ENCODE results near the gene AP5S1.

DNA sequence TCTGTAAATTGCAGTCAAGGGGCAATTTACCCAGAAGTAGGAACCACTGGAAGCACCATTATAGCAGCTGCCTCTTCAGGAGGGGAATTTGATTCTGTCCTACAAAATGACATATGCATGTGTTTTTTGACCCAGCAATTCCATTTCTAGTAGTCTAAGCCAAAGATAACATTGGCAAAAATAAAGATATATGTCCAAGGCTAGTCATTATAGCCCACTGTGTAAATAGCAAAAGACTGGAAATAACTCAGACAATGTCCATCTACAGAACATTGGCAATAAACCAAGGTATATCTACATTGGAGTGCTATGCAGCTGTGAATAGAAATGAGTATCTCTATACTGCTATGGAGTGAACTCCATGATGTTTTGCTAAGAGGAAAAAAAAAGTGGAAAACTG, 56.3 kb downstream of the AP5S1 start:
- TF ChIP-seq FOXP4 (CRISPR knock-in tag; IDR thresholded peaks at IDR 0.05): no peak
- TF ChIP-seq NR3C1 (CRISPR knock-in tag; conservative IDR thresholded peaks at IDR 0.05; ENCODE audit: low read depth): no peak
- TF ChIP-seq ZBTB21 (CRISPR knock-in tag; IDR thresholded peaks at IDR 0.05; ENCODE audit: borderline replicate concordance): no peak
- TF ChIP-seq ZNF263 (CRISPR knock-in tag; IDR thresholded peaks at IDR 0.05; ENCODE audit: low read depth): no peak

Data from WTC11 (cell line).